ENCODE results near the gene ASXL1.

- no peak for TF ChIP-seq CTCF (optimal IDR thresholded peaks at IDR 0.05 in 1 of 3, IDR thresholded peaks at IDR 0.05 in 1 of 3, conservative IDR thresholded peaks at IDR 0.05 in 1 of 3; ENCODE audit: extremely low read depth in 1 of 3, insufficient read depth in 2 of 3, low read length in 3 of 3)
- no peak for TF ChIP-seq EZH2 (IDR thresholded peaks at IDR 0.05; ENCODE audit: low read length)
These were observed 118.8 kb downstream of the ASXL1 start for GRCh38 chr20:32476684-32477593.

All from keratinocyte (primary cell).